Endodermal cell (in vitro differentiated cells): ENCODE results near the gene SSC4D. TPM values are rescaled to one million over a fixed set of nuclear protein-coding genes. Genes with fewer than 3 reads are reported as not detected.

Source experiments
- DNase-seq: peaks from one replicate; pipeline ENCODE4 v3.0.0-alpha.2; 2017
- H3K27ac ChIP-seq: 2 replicates; pipeline ENCODE4 v1.5.1; 2013; ENCODE audit warnings: mild to moderate bottlenecking, low read depth, low read length, moderate library complexity
- H3K27me3 ChIP-seq: 2 replicates; pipeline ENCODE4 v1.6.1; 2013; ENCODE audit warnings: mild to moderate bottlenecking, low read length, moderate library complexity; ENCODE audit not compliant: insufficient read depth, control insufficient read depth, poor library complexity, severe bottlenecking
- H3K36me3 ChIP-seq: 2 replicates; pipeline ENCODE4 v1.7.0; 2013; ENCODE audit warnings: mild to moderate bottlenecking, low read length, moderate library complexity; ENCODE audit not compliant: control insufficient read depth, insufficient read depth
- H3K4me1 ChIP-seq: one replicate; pipeline ENCODE4 v1.7.0; 2013; ENCODE audit warnings: low read length; ENCODE audit not compliant: control insufficient read depth, insufficient read depth
- H3K4me3 ChIP-seq: 2 replicates; pipeline ENCODE4 v1.5.1; 2013; ENCODE audit warnings: mild to moderate bottlenecking, low read length, moderate library complexity
- H3K9ac ChIP-seq: 2 replicates; pipeline ENCODE4 v1.6.1; 2013; ENCODE audit warnings: mild to moderate bottlenecking, low read length, moderate library complexity; ENCODE audit not compliant: poor library complexity, severe bottlenecking; ENCODE audit errors: extremely low read depth
- H3K9me3 ChIP-seq: 2 replicates; pipeline ENCODE4 v1.6.1; 2013; ENCODE audit warnings: mild to moderate bottlenecking, low read length, moderate library complexity; ENCODE audit not compliant: control insufficient read depth
- H3K27ac Mint-ChIP-seq: 2 replicates; pipeline ENCODE4 v1.8.0; 2020; ENCODE audit warnings: mixed read lengths
- H3K27me3 Mint-ChIP-seq: 2 replicates; pipeline ENCODE4 v1.8.0; 2021; ENCODE audit warnings: mild to moderate bottlenecking, mixed read lengths; ENCODE audit not compliant: insufficient read depth
- H3K36me3 Mint-ChIP-seq: 2 replicates; pipeline ENCODE4 v1.8.0; 2020; ENCODE audit warnings: low read depth, mixed read lengths
- H3K4me1 Mint-ChIP-seq: 2 replicates; pipeline ENCODE4 v1.8.0; 2020; ENCODE audit warnings: mixed read lengths
- H3K4me3 Mint-ChIP-seq: 2 replicates; pipeline ENCODE4 v1.8.0; 2020; ENCODE audit warnings: mild to moderate bottlenecking, moderate library complexity, mixed read lengths
- H3K9me3 Mint-ChIP-seq: 2 replicates; pipeline ENCODE4 v1.8.0; 2020; ENCODE audit warnings: mild to moderate bottlenecking, mixed read lengths
- CTCF ChIP-seq: fragments of 200-600 bp; sonication (generic); conservative IDR thresholded peaks from 2 replicates; pipeline ENCODE4 v1.5.0; 2021; ENCODE audit warnings: antibody characterized with exemption, mild to moderate bottlenecking
- WGBS, 2 experiments: methylation state at CpG; one replicate each; pipeline versions ENCODE4 v1.1.5 to v1.1.7; 2013; ENCODE audit warnings: missing lambda C conversion rate in 2 of 2, mixed read lengths in 1 of 2; ENCODE audit not compliant: insufficient coverage in 1 of 2, insufficient read length in 1 of 2; 5-methylcytosine and 5-hydroxymethylcytosine counted together
- total RNA-seq, 2 donors: library from RNA; stranded (reverse); fragmentation: NEBNext Ultra II Directional in 1 of 2; extraction: Animal tissue kit (Norgen Biotek cat#: 25700) in 1 of 2; gene quantifications; 2 replicates in 1 of 2; 3 replicates in 1 of 2; pipeline ENCODE4 v1.2.1, GENCODE V29; 2021

Gene SSC4D
- total RNA-seq, 2 donors from 2014 or later, result 21.9 to 44.5 TPM

GRCh38 chr7:76430836-76431235 is 21.3 kb upstream of the SSC4D start:
- H3K9me3 ChIP-seq, result no peaks in the 10 kb centered on the region
- no peak overlapping the region for H3K4me3 ChIP-seq
- H3K27me3 Mint-ChIP-seq, result no peaks in the 10 kb centered on the region
- H3K9me3 Mint-ChIP-seq, result no peaks in the 10 kb centered on the region
- H3K27ac Mint-ChIP-seq, result no peak overlapping the region
- H3K36me3 Mint-ChIP-seq, result peaks cover 6% of the 10 kb centered on the region
- no peaks in the 10 kb centered on the region for H3K27me3 ChIP-seq
- WGBS, 2 experiments, result 90 to 94% methylated on average over 3 of the region's 3 CpGs
- no peak for TF ChIP-seq CTCF
- peaks cover 3% of the 10 kb centered on the region for H3K4me1 Mint-ChIP-seq
- H3K4me1 ChIP-seq, result no peaks in the 10 kb centered on the region
- no peak overlapping the region for H3K4me3 Mint-ChIP-seq
- no peaks in the 10 kb centered on the region for H3K36me3 ChIP-seq
- no peak for DNase-seq
- H3K9ac ChIP-seq, result no peak overlapping the region
- no peak overlapping the region for H3K27ac ChIP-seq

- Mint-ChIP-seq H3K36me3 (peaks cover 3% of the 10 kb centered on the region), H3K27ac (no peak overlapping the region), H3K4me3 (no peak overlapping the region), H3K4me1 (peaks cover 3% of the 10 kb centered on the region), H3K27me3 (no peaks in the 10 kb centered on the region), H3K9me3 (no peaks in the 10 kb centered on the region)
- Histone ChIP-seq H3K27ac (no peak overlapping the region), H3K4me1 (no peaks in the 10 kb centered on the region), H3K4me3 (no peak overlapping the region), H3K9ac (no peak overlapping the region), H3K36me3 (no peaks in the 10 kb centered on the region), H3K9me3 (no peaks in the 10 kb centered on the region), H3K27me3 (no peaks in the 10 kb centered on the region)
- DNase-seq, result no peak
- 94 to 97% methylated on average over 6 to 9 of the region's 9 CpGs for WGBS, 2 experiments
- no peak for TF ChIP-seq CTCF
These were observed 20.7 kb upstream of the SSC4D start for GRCh38 chr7:76430211-76430610.

GRCh38 chr7:76428868-76429805 is 19.6 kb upstream of the SSC4D start:
- Histone ChIP-seq H3K9me3 (no peaks in the 10 kb centered on the region), H3K36me3 (no peaks in the 10 kb centered on the region), H3K9ac (no peak overlapping the region), H3K27ac (no peak overlapping the region), H3K4me3 (no peak overlapping the region), H3K4me1 (no peaks in the 10 kb centered on the region), H3K27me3 (no peaks in the 10 kb centered on the region)
- Mint-ChIP-seq H3K36me3 (no peaks in the 10 kb centered on the region), H3K4me3 (no peak overlapping the region), H3K27me3 (no peaks in the 10 kb centered on the region), H3K27ac (no peak overlapping the region), H3K9me3 (no peaks in the 10 kb centered on the region), H3K4me1 (peaks cover 3% of the 10 kb centered on the region)
- DNase-seq, result peak; percentile 65
- TF ChIP-seq CTCF, result no peak
- 87 to 91% methylated on average over 6 to 18 of the region's 18 CpGs for whole genome bisulfite sequencing, 2 experiments
